Neural cell (in vitro differentiated cells): ENCODE measurements around the gene GPANK1. TPM values are rescaled to one million over a fixed set of nuclear protein-coding genes. Genes with fewer than 3 reads are reported as not detected.

Experiments used
- H2AFZ ChIP-seq: fragments of 200-600, 300-800 bp; sonication (generic), shearing (Covaris generic); 2 replicates; pipeline ENCODE4 v1.6.0; 2014; ENCODE audit warnings: low read depth, mild to moderate bottlenecking, antibody characterized with exemption, low read length, moderate library complexity
- H3F3A ChIP-seq: fragments of 200-600 bp; shearing (Covaris generic); 2 replicates; pipeline ENCODE4 v1.6.1; 2016; ENCODE audit warnings: mild to moderate bottlenecking, moderate library complexity, mixed read lengths, antibody characterized with exemption, low read length; ENCODE audit not compliant: insufficient read depth, poor library complexity, severe bottlenecking
- H3K27ac ChIP-seq: fragments of 200-600, 300-800 bp; sonication (generic), shearing (Covaris generic); 2 replicates; pipeline ENCODE4 v1.5.1; 2014; ENCODE audit warnings: mild to moderate bottlenecking, low read length, moderate library complexity
- H3K27me3 ChIP-seq: fragments of 300-800, 200-600 bp; sonication (generic), shearing (Covaris generic); 2 replicates; pipeline ENCODE4 v1.6.0; 2014; ENCODE audit warnings: mild to moderate bottlenecking, low read depth, low read length, moderate library complexity; ENCODE audit not compliant: insufficient read depth
- H3K36me3 ChIP-seq: fragments of 300-800, 200-600 bp; sonication (generic), shearing (Covaris generic); 2 replicates; pipeline ENCODE4 v1.5.1; 2014; ENCODE audit warnings: mild to moderate bottlenecking, antibody characterized with exemption, low read length, moderate library complexity; ENCODE audit not compliant: insufficient read depth
- H3K4me2 ChIP-seq: fragments of 300-800, 200-600 bp; sonication (generic), shearing (Covaris generic); 2 replicates; pipeline ENCODE4 v1.6.0; 2014; ENCODE audit warnings: mild to moderate bottlenecking, low read length
- H3K4me3 ChIP-seq: fragments of 300-800, 200-600 bp; sonication (generic), shearing (Covaris generic); 2 replicates; pipeline ENCODE4 v1.5.1; 2014; ENCODE audit warnings: mild to moderate bottlenecking, low read length, moderate library complexity
- H3K79me2 ChIP-seq: fragments of 200-600 bp; shearing (Covaris generic); replicated peaks from 2 replicates; pipeline ENCODE4 v1.6.0; 2014; ENCODE audit warnings: mild to moderate bottlenecking, low read length, moderate library complexity; ENCODE audit not compliant: insufficient read depth
- H3K9ac ChIP-seq: fragments of 300-800, 200-600 bp; sonication (generic), shearing (Covaris generic); 2 replicates; pipeline ENCODE4 v1.6.1; 2016; ENCODE audit warnings: mild to moderate bottlenecking, low read length, mixed read lengths
- H3K9me2 ChIP-seq: fragments of 200-600 bp; shearing (Covaris generic); 2 replicates; pipeline ENCODE4 v1.6.1; 2016; ENCODE audit warnings: mild to moderate bottlenecking, low read length, mixed read lengths; ENCODE audit not compliant: insufficient read depth
- H3K9me3 ChIP-seq: fragments of 200-600, 300-800 bp; sonication (generic), shearing (Covaris generic); 2 replicates; pipeline ENCODE4 v1.6.1; 2016; ENCODE audit warnings: mild to moderate bottlenecking, mixed run types, low read length, moderate library complexity, mixed read lengths
- H4K20me1 ChIP-seq: fragments of 200-600 bp; shearing (Covaris generic); 2 replicates; pipeline ENCODE4 v1.6.1; 2016; ENCODE audit warnings: mild to moderate bottlenecking, mixed run types; ENCODE audit not compliant: insufficient read depth
- EP300 ChIP-seq: fragments of 450-650 bp; conservative IDR thresholded peaks from 2 replicates; pipeline ENCODE4 v1.6.1; 2014; ENCODE audit warnings: antibody characterized with exemption, mild to moderate bottlenecking, moderate library complexity; ENCODE audit not compliant: poor library complexity, severe bottlenecking
- EZH2 ChIP-seq: fragments of 200-600, 300-800 bp; shearing (Covaris generic), sonication (generic); IDR thresholded peaks from 2 replicates; pipeline ENCODE4 v1.6.1; 2014; ENCODE audit warnings: antibody characterized with exemption, low read length, borderline replicate concordance, mild to moderate bottlenecking; ENCODE audit not compliant: insufficient read depth, poor library complexity, severe bottlenecking
- MXI1 ChIP-seq: fragments of 450-650 bp; conservative IDR thresholded peaks from 2 replicates; pipeline ENCODE4 v1.6.1; 2014; ENCODE audit warnings: antibody characterized with exemption, mild to moderate bottlenecking; ENCODE audit not compliant: poor library complexity, severe bottlenecking
- POLR2AphosphoS5 ChIP-seq: IDR thresholded peaks from 2 replicates; pipeline ENCODE4 v1.6.1; 2012
- RAD21 ChIP-seq: fragments of 450-650 bp; conservative IDR thresholded peaks from 2 replicates; pipeline ENCODE4 v1.6.1; 2014; ENCODE audit warnings: antibody characterized with exemption, mild to moderate bottlenecking, moderate library complexity
- SMC3 ChIP-seq: fragments of 450-650 bp; conservative IDR thresholded peaks from 2 replicates; pipeline ENCODE4 v1.6.1; 2014; ENCODE audit warnings: antibody characterized with exemption, mild to moderate bottlenecking, moderate library complexity; ENCODE audit not compliant: poor library complexity
- TAF1 ChIP-seq: IDR thresholded peaks from 2 replicates; pipeline ENCODE4 v1.6.1; 2012; ENCODE audit warnings: low read depth
- polyA plus RNA-seq: library from polyadenylated mRNA; depleted of rRNA; stranded (reverse); fragments of >200 nt; gene quantifications from 2 replicates; pipeline ENCODE4 v1.2.3, GENCODE V29; 2014
- TF ChIP-seq, protein P1 (sequence below): IDR thresholded peaks from 2 replicates; pipeline ENCODE4 v1.6.1; 2012; ENCODE audit warnings: borderline replicate concordance
- TF ChIP-seq, protein P2 (sequence below): fragments of 450-650 bp; IDR thresholded peaks from 2 replicates; pipeline ENCODE4 v1.5.1; 2014; ENCODE audit warnings: antibody characterized with exemption, mild to moderate bottlenecking, moderate library complexity; ENCODE audit not compliant: poor library complexity, severe bottlenecking

Gene GPANK1
- polyA plus RNA-seq, 1 donor from 2014 or later = 18.4 TPM

DNA sequence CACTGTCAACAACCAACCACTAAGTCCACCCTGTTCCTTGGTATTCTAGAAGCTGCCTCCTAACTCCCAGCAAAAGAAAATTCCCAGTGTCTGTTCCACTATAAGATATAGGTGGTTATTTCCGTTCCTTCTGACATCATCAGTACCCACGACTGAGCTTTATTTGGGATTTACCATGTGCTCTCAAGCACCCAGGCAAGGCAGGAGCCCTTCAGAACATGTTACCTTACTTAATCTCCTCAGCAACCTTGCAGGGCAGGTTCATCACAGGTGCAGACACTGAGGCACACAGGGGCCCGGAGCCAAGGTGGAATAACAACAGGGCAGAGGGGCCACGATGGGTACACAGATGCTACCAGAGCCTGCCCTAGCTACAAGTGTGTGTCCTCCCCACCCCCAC, 27.6 kb upstream of the GPANK1 start:
- no peaks in the 10 kb centered on the region for H3K27me3 ChIP-seq
- H3K79me2 ChIP-seq = no peaks in the 10 kb centered on the region
- H3F3A ChIP-seq = no peaks in the 10 kb centered on the region
- no peak overlapping the region for H3K4me3 ChIP-seq
- H3K9me2 ChIP-seq = no peaks in the 10 kb centered on the region
- TF ChIP-seq SMC3 (no peak), EZH2 (no peak), TAF1 (no peak), POLR2AphosphoS5 (no peak), MXI1 (no peak), RAD21 (no peak), EP300 (no peak)
- TF ChIP-seq, protein P1, sequence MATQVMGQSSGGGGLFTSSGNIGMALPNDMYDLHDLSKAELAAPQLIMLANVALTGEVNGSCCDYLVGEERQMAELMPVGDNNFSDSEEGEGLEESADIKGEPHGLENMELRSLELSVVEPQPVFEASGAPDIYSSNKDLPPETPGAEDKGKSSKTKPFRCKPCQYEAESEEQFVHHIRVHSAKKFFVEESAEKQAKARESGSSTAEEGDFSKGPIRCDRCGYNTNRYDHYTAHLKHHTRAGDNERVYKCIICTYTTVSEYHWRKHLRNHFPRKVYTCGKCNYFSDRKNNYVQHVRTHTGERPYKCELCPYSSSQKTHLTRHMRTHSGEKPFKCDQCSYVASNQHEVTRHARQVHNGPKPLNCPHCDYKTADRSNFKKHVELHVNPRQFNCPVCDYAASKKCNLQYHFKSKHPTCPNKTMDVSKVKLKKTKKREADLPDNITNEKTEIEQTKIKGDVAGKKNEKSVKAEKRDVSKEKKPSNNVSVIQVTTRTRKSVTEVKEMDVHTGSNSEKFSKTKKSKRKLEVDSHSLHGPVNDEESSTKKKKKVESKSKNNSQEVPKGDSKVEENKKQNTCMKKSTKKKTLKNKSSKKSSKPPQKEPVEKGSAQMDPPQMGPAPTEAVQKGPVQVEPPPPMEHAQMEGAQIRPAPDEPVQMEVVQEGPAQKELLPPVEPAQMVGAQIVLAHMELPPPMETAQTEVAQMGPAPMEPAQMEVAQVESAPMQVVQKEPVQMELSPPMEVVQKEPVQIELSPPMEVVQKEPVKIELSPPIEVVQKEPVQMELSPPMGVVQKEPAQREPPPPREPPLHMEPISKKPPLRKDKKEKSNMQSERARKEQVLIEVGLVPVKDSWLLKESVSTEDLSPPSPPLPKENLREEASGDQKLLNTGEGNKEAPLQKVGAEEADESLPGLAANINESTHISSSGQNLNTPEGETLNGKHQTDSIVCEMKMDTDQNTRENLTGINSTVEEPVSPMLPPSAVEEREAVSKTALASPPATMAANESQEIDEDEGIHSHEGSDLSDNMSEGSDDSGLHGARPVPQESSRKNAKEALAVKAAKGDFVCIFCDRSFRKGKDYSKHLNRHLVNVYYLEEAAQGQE = no peak
- TF ChIP-seq, protein P2, sequence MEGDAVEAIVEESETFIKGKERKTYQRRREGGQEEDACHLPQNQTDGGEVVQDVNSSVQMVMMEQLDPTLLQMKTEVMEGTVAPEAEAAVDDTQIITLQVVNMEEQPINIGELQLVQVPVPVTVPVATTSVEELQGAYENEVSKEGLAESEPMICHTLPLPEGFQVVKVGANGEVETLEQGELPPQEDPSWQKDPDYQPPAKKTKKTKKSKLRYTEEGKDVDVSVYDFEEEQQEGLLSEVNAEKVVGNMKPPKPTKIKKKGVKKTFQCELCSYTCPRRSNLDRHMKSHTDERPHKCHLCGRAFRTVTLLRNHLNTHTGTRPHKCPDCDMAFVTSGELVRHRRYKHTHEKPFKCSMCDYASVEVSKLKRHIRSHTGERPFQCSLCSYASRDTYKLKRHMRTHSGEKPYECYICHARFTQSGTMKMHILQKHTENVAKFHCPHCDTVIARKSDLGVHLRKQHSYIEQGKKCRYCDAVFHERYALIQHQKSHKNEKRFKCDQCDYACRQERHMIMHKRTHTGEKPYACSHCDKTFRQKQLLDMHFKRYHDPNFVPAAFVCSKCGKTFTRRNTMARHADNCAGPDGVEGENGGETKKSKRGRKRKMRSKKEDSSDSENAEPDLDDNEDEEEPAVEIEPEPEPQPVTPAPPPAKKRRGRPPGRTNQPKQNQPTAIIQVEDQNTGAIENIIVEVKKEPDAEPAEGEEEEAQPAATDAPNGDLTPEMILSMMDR = no peak
- H2AFZ ChIP-seq = no peak overlapping the region
- no peaks in the 10 kb centered on the region for H3K36me3 ChIP-seq
- no peak overlapping the region for H3K4me2 ChIP-seq
- H3K9ac ChIP-seq = no peak overlapping the region
- H4K20me1 ChIP-seq = no peaks in the 10 kb centered on the region
- H3K9me3 ChIP-seq = no peaks in the 10 kb centered on the region
- H3K27ac ChIP-seq = no peak overlapping the region

- H3K27ac ChIP-seq = no peak overlapping the region
- H3K4me3 ChIP-seq = no peak overlapping the region
- H3K9ac ChIP-seq = no peak overlapping the region
- H3K4me2 ChIP-seq = no peak overlapping the region
- H3F3A ChIP-seq = no peaks in the 10 kb centered on the region
- H3K79me2 ChIP-seq = no peaks in the 10 kb centered on the region
- no peaks in the 10 kb centered on the region for H4K20me1 ChIP-seq
- no peaks in the 10 kb centered on the region for H3K36me3 ChIP-seq
- no peak for TF ChIP-seq RAD21
- no peaks in the 10 kb centered on the region for H3K27me3 ChIP-seq
- H2AFZ ChIP-seq = no peak overlapping the region
- H3K9me2 ChIP-seq = no peaks in the 10 kb centered on the region
- H3K9me3 ChIP-seq = no peaks in the 10 kb centered on the region
Observed at GRCh38 chr6:31691564-31692108, 26.8 kb upstream of the GPANK1 start.

GRCh38 chr6:31691078-31691463, 26.3 kb upstream of the GPANK1 start:
- Histone ChIP-seq H3K4me3 (no peak overlapping the region), H3K79me2 (no peaks in the 10 kb centered on the region), H3K9ac (no peak overlapping the region), H3K36me3 (no peaks in the 10 kb centered on the region), H3F3A (no peaks in the 10 kb centered on the region), H3K9me2 (no peaks in the 10 kb centered on the region), H4K20me1 (no peaks in the 10 kb centered on the region), H2AFZ (no peak overlapping the region), H3K4me2 (no peak overlapping the region), H3K9me3 (no peaks in the 10 kb centered on the region), H3K27me3 (no peaks in the 10 kb centered on the region), H3K27ac (no peak overlapping the region)
- TF ChIP-seq, protein P1 = no peak
- TF ChIP-seq MXI1 (no peak), POLR2AphosphoS5 (no peak), RAD21 (no peak), EZH2 (no peak), EP300 (no peak), TAF1 (no peak), SMC3 (no peak)
- TF ChIP-seq, protein P2 = no peak
